ENCODE data around the gene FAM78A.
"Not testable (repeated sequence)": the region's sequence is repeated elsewhere in the genome, so short reads cannot be mapped to it uniquely, and the experiment has no call there.

Gene FAM78A

GRCh38 chr9:131217331-131218031, 58.8 kb downstream of the FAM78A start:
- H3K27me3 ChIP-seq (ENCODE audit: insufficient read depth, low read length), result no peaks in the 10 kb centered on the region
- H3K4me1 ChIP-seq (ENCODE audit: control insufficient read depth, insufficient read depth, low read length, unreplicated experiment), result no peaks in the 10 kb centered on the region
- H3K36me3 ChIP-seq (ENCODE audit: insufficient read depth, low read length), result no peaks in the 10 kb centered on the region
- no peak overlapping the region for H2AFZ ChIP-seq (ENCODE audit: low read length, unreplicated experiment)
- H3K4me3 ChIP-seq (ENCODE audit: low read depth, low read length), result no peak overlapping the region
- H3K27ac ChIP-seq (ENCODE audit: low read depth, low read length), result no peak overlapping the region
- H3K79me2 ChIP-seq (ENCODE audit: control insufficient read depth, insufficient read depth, low read length, unreplicated experiment), result no peaks in the 10 kb centered on the region

GRCh38 chr9:131216806-131217205, 59.5 kb downstream of the FAM78A start:
- no peak overlapping the region for H3K27ac ChIP-seq (ENCODE audit: low read depth, low read length)
- H3K4me3 ChIP-seq (ENCODE audit: low read depth, low read length), result no peak overlapping the region
- H3K4me1 ChIP-seq (ENCODE audit: control insufficient read depth, insufficient read depth, low read length, unreplicated experiment), result no peaks in the 10 kb centered on the region
- H3K79me2 ChIP-seq (ENCODE audit: control insufficient read depth, insufficient read depth, low read length, unreplicated experiment), result no peaks in the 10 kb centered on the region
- no peaks in the 10 kb centered on the region for H3K27me3 ChIP-seq (ENCODE audit: insufficient read depth, low read length)
- no peak overlapping the region for H2AFZ ChIP-seq (ENCODE audit: low read length, unreplicated experiment)
- H3K36me3 ChIP-seq (ENCODE audit: insufficient read depth, low read length), result no peaks in the 10 kb centered on the region

- H2AFZ ChIP-seq (ENCODE audit: low read length, unreplicated experiment), result no peak overlapping the region
- H3K36me3 ChIP-seq (ENCODE audit: insufficient read depth, low read length), result peaks cover 12% of the 10 kb centered on the region
Measured at GRCh38 chr9:131214876-131215275, 61.4 kb downstream of the FAM78A start.

GRCh38 chr9:131214286-131214856, 61.9 kb downstream of the FAM78A start:
- H3K27me3 ChIP-seq (ENCODE audit: insufficient read depth, low read length), result no peaks in the 10 kb centered on the region
- no peaks in the 10 kb centered on the region for H3K79me2 ChIP-seq (ENCODE audit: control insufficient read depth, insufficient read depth, low read length, unreplicated experiment)
- peaks cover 16% of the 10 kb centered on the region for H3K36me3 ChIP-seq (ENCODE audit: insufficient read depth, low read length)
- no peak overlapping the region for H3K27ac ChIP-seq (ENCODE audit: low read depth, low read length)
- no peak overlapping the region for H3K4me3 ChIP-seq (ENCODE audit: low read depth, low read length)
- H2AFZ ChIP-seq (ENCODE audit: low read length, unreplicated experiment), result no peak overlapping the region
- H3K4me1 ChIP-seq (ENCODE audit: control insufficient read depth, insufficient read depth, low read length, unreplicated experiment), result no peaks in the 10 kb centered on the region

More at GRCh38 chr9:131214876-131215275, 61.4 kb downstream of the FAM78A start:
- Histone ChIP-seq H3K4me1 (ENCODE audit: control insufficient read depth, insufficient read depth, low read length, unreplicated experiment) (no peaks in the 10 kb centered on the region), H3K4me3 (ENCODE audit: low read depth, low read length) (no peak overlapping the region), H3K27ac (ENCODE audit: low read depth, low read length) (no peak overlapping the region), H3K27me3 (ENCODE audit: insufficient read depth, low read length) (no peaks in the 10 kb centered on the region), H3K79me2 (ENCODE audit: control insufficient read depth, insufficient read depth, low read length, unreplicated experiment) (no peaks in the 10 kb centered on the region)

GRCh38 chr9:131211920-131212319, 64.4 kb downstream of the FAM78A start:
- not testable (repeated sequence) for H3K27ac ChIP-seq (ENCODE audit: low read depth, low read length); H3K4me1 ChIP-seq (ENCODE audit: control insufficient read depth, insufficient read depth, low read length, unreplicated experiment)
- H3K36me3 ChIP-seq (ENCODE audit: insufficient read depth, low read length), result peaks cover 29% of the 10 kb centered on the region

More at GRCh38 chr9:131211920-131212319, 64.4 kb downstream of the FAM78A start:
- H3K79me2 ChIP-seq (ENCODE audit: control insufficient read depth, insufficient read depth, low read length, unreplicated experiment); H2AFZ ChIP-seq (ENCODE audit: low read length, unreplicated experiment); H3K4me3 ChIP-seq (ENCODE audit: low read depth, low read length); H3K27me3 ChIP-seq (ENCODE audit: insufficient read depth, low read length): not testable (repeated sequence)

Measured in ACC112 (cell line).